Epidermal melanocyte (primary cell): ENCODE results near the gene RILP.

Experiments
- DNase-seq: peaks from one replicate; pipeline ENCODE4 v3.0.0; 2011; ENCODE audit warnings: low spot score; ENCODE audit not compliant: insufficient read length

Gene RILP

GRCh38 chr17:1604831-1605528, 44.7 kb downstream of the RILP start:
- no peak for DNase-seq

GRCh38 chr17:1601571-1601970, 48.1 kb downstream of the RILP start:
- DNase-seq, result no peak

- no peak for DNase-seq
Observed at GRCh38 chr17:1598399-1599095, 51.1 kb downstream of the RILP start.

- no peak for DNase-seq
Observed at GRCh38 chr17:1597861-1598342, 51.8 kb downstream of the RILP start.
